HepG2 (cell line): ENCODE results near the gene NFILZ. TPM values are rescaled to one million over a fixed set of nuclear protein-coding genes. Genes with fewer than 3 reads are reported as not detected.
A peak's percentile ranks its signal among the peaks of the same experiment; 100 is the strongest.

Experiments
- ATAC-seq: fragments of 200-7000 bp; cut with Tn5 transposase; 3 replicates; pipeline ENCODE4 v1.9.1; 2020; ENCODE audit warnings: mild to moderate bottlenecking, moderate library complexity
- BruUV-seq: library from RNA; stranded (reverse); fragments of 400-500 nt; replicated peaks from 2 replicates; lab custom pipeline; 2021; lab: Mats Ljungman, UMichigan
- CTCF ChIA-PET: fragments of 300-600 bp; formaldehyde crosslinking; extraction: SDS; loops from one replicate; lab custom pipeline; 2021; ENCODE audit warnings: low total read pairs, inconsistent platforms, low intra/inter-chr PET ratio; lab: Yijun Ruan, JAX
- POLR2A ChIA-PET: fragments of 350-600 bp; sonication (Branson Sonifier 250); formaldehyde crosslinking; loops from one replicate; lab custom pipeline; 2020; ENCODE audit warnings: antibody characterized with exemption, inconsistent platforms; lab: Yijun Ruan, JAX
- DNase-seq: peaks from one replicate; pipeline ENCODE4 v3.0.0-alpha.2; 2015; ENCODE audit warnings: low spot score
- FAIRE-seq: peaks from 3 replicates; lab custom pipeline; 2011; peaks lifted over from hg19 to GRCh38; lab: Jason Lieb, UNC
- H2AFZ ChIP-seq: one replicate; pipeline ENCODE4 v1.6.1; 2011; ENCODE audit warnings: low read length, inconsistent platforms
- H3K27ac ChIP-seq: fragments of 300-600 bp; 3 replicates; pipeline ENCODE4 v1.8.0; 2011; ENCODE audit warnings: mixed run types, mild to moderate bottlenecking, mixed read lengths, low read length, inconsistent platforms; ENCODE audit not compliant: insufficient read depth; ENCODE audit errors: extremely low read length
- H3K27me3 ChIP-seq, 2 experiments: fragments of 200-600 bp in 1 of 2; 2 replicates in 1 of 2; 3 replicates in 1 of 2; pipeline versions ENCODE4 v1.6.0 to v1.8.0; 2011; ENCODE audit warnings: low read length in 2 of 2, mild to moderate bottlenecking in 2 of 2, moderate library complexity in 2 of 2, inconsistent platforms in 1 of 2; ENCODE audit not compliant: insufficient read depth in 2 of 2, control insufficient read depth in 1 of 2
- H3K36me3 ChIP-seq, 2 experiments: fragments of 200-600 bp in 1 of 2; replicated peaks in 1 of 2; 2 replicates in 1 of 2; 3 replicates in 1 of 2; pipeline versions ENCODE4 v1.5.1 to v1.8.0; 2011; ENCODE audit warnings: low read length in 2 of 2, inconsistent platforms in 1 of 2; ENCODE audit not compliant: insufficient read depth in 2 of 2, control insufficient read depth in 1 of 2
- H3K4me1 ChIP-seq: 2 replicates; pipeline ENCODE4 v1.5.1; 2012; ENCODE audit warnings: low read length, inconsistent platforms; ENCODE audit not compliant: insufficient read depth
- H3K4me2 ChIP-seq: 2 replicates; pipeline ENCODE4 v1.6.0; 2011; ENCODE audit warnings: low read depth, low read length, inconsistent platforms
- H3K4me3 ChIP-seq, 3 experiments: fragments of 200-600 bp in 1 of 3; sonication (generic), shearing (Covaris generic) in 1 of 3; replicated peaks in 1 of 3; 2 replicates each; pipeline ENCODE4 v1.5.1; 2011 to 2016; ENCODE audit warnings: low read length in 3 of 3, inconsistent platforms in 2 of 3, low read depth in 2 of 3, mild to moderate bottlenecking in 2 of 3, control low read depth in 1 of 3, mixed read lengths in 1 of 3; ENCODE audit not compliant: insufficient read depth in 1 of 3
- H3K79me2 ChIP-seq: one replicate; pipeline ENCODE4 v1.6.1; 2011; ENCODE audit warnings: low read length, inconsistent platforms; ENCODE audit not compliant: insufficient read depth
- H3K9ac ChIP-seq: 2 replicates; pipeline ENCODE4 v1.6.0; 2011; ENCODE audit warnings: mild to moderate bottlenecking, low read depth, low read length, inconsistent platforms; ENCODE audit not compliant: insufficient read depth
- H3K9me3 ChIP-seq: 2 replicates; pipeline ENCODE4 v1.5.1; 2012; ENCODE audit warnings: mild to moderate bottlenecking, low read length
- H4K20me1 ChIP-seq: 2 replicates; pipeline ENCODE4 v1.6.0; 2011; ENCODE audit warnings: inconsistent platforms, mild to moderate bottlenecking, low read length, moderate library complexity; ENCODE audit not compliant: insufficient read depth
- BORCS8-MEF2B ChIP-seq: sonication (generic); formaldehyde crosslinking; IDR thresholded peaks from 2 replicates; pipeline ENCODE4 v1.8.0; 2022; ENCODE audit warnings: mild to moderate bottlenecking, missing genetic modification reagents
- CREM ChIP-seq, 2 experiments: sonication (generic) in 1 of 2; formaldehyde crosslinking in 1 of 2; IDR thresholded peaks; 2 replicates each; pipeline versions ENCODE4 v1.4.0 to v1.6.1; 2016 to 2020; ENCODE audit warnings: antibody characterized with exemption in 1 of 2, mild to moderate bottlenecking in 1 of 2, missing genetic modification reagents in 1 of 2
- ELF4 ChIP-seq: sonication (generic); formaldehyde crosslinking; IDR thresholded peaks from 2 replicates; pipeline ENCODE4 v1.5.0; 2020; ENCODE audit warnings: missing genetic modification reagents, mild to moderate bottlenecking, moderate library complexity, borderline replicate concordance
- FOXC1 ChIP-seq: sonication (generic); formaldehyde crosslinking; IDR thresholded peaks from 2 replicates; pipeline ENCODE4 v1.8.0; 2022; ENCODE audit warnings: mild to moderate bottlenecking, missing genetic modification reagents, borderline replicate concordance
- KDM6A ChIP-seq: IDR thresholded peaks from 2 replicates; pipeline ENCODE4 v1.6.1; 2016; ENCODE audit warnings: low read depth
- KMT2B ChIP-seq: IDR thresholded peaks from 2 replicates; pipeline ENCODE4 v1.6.1; 2016; ENCODE audit warnings: missing genetic modification reagents, missing compliant biosample characterization
- ZFY ChIP-seq: sonication (generic); formaldehyde crosslinking; IDR thresholded peaks from 2 replicates; pipeline ENCODE4 v1.4.0; 2020; ENCODE audit warnings: missing genetic modification reagents
- ZNF121 ChIP-seq: sonication (generic); formaldehyde crosslinking; IDR thresholded peaks from 2 replicates; pipeline ENCODE4 v1.5.0; 2020; ENCODE audit warnings: mild to moderate bottlenecking, missing genetic modification reagents
- WGBS: methylation state at CpG from one replicate; pipeline ENCODE4 v1.1.6; 2017; ENCODE audit warnings: low lambda C conversion rate; 5-methylcytosine and 5-hydroxymethylcytosine counted together
- in situ Hi-C: cut with HindIII; loops from 2 replicates; pipeline ENCODE4 v1.10.0; 2017; ENCODE audit warnings: low pct_unique_long_range_greater_than_20kb; ENCODE audit not compliant: extremely low pct_ligation_motif_present
- intact Hi-C: fragments of 100-400 bp; cut with micrococcal nuclease; formaldehyde crosslinking; loops from one replicate; pipeline ENCODE4 v1.10.0; 2022; ENCODE audit not compliant: unreplicated experiment
- polyA plus RNA-seq, 8 experiments: library from polyadenylated mRNA; depleted of rRNA in 3 of 8; stranded (reverse) in 7 of 8; unstranded in 1 of 8; fragments of >200 nt; fragmentation: Illumina TruSeq in 4 of 8; extraction: Trizol in 4 of 8; gene quantifications; 2 replicates each; pipeline versions ENCODE4 v1.2.1 to v1.2.3, GENCODE V29; 2011 to 2016; ENCODE audit warnings: low read depth in 4 of 8, missing spikeins in 1 of 8, mixed read lengths in 1 of 8; ENCODE audit not compliant: insufficient read depth in 1 of 8
- total RNA-seq, 5 experiments: library from RNA; depleted of rRNA; stranded (reverse); fragments of >200 nt; fragmentation: Illumina TruSeq; extraction: Trizol; gene quantifications; 2 replicates each; pipeline ENCODE4 v1.2.3, GENCODE V29; 2016; ENCODE audit warnings: low read depth in 1 of 5
- TF ChIP-seq, protein P1 (sequence below): sonication (generic); formaldehyde crosslinking; IDR thresholded peaks from 2 replicates; pipeline ENCODE4 v1.5.1; 2020; ENCODE audit warnings: missing genetic modification reagents, mild to moderate bottlenecking, borderline replicate concordance
- TF ChIP-seq, protein P2 (sequence below), 2 experiments: sonication (generic) in 1 of 2; formaldehyde crosslinking in 1 of 2; IDR thresholded peaks; 2 replicates each; pipeline versions ENCODE4 v1.4.0 to v1.6.1; 2016 to 2020; ENCODE audit warnings: borderline replicate concordance in 1 of 2, low read depth in 1 of 2, mild to moderate bottlenecking in 1 of 2, missing genetic modification reagents in 1 of 2
- TF ChIP-seq, protein P3 (sequence below): sonication (generic); formaldehyde crosslinking; IDR thresholded peaks from 2 replicates; pipeline ENCODE4 v1.5.0; 2020; ENCODE audit warnings: mild to moderate bottlenecking, missing genetic modification reagents
- TF ChIP-seq, protein P4 (sequence below): IDR thresholded peaks from 2 replicates; pipeline ENCODE4 v1.6.1; 2016; ENCODE audit warnings: missing genetic modification reagents, missing compliant biosample characterization

Gene NFILZ
- total and polyA plus RNA-seq, 2 of the 13 experiments (the other 11 are each of a cell fraction or from before 2014, with no cell fraction given), result not detected

DNA sequence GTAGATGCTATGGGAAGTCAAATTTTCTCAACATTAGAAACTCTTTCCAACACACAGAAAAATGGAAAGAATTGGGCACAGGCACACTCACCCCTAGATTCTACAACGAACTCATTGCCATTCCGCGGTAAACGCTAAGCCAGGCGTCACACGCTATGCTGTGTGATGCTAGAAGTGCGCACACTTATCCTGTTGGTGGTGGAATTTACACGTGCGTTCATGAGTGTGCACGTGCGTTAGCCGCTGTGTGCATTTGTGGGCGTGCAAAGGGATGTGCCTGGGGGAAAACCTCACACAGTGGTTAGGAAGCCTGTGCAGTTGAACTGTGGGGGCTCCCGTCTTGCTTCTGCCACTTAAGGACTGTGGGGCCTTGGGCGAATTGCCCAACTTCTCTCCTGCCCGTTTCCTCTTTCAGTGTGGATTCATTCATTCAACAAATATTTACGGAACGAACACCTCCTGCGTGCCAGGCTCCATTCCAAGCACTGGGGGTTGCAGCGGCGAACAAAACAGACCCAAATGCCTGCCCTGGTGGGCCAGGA lies 7.7 kb downstream of the NFILZ start (continued):
- TF ChIP-seq ELF4 (CRISPR knock-in tag), result no peak
- TF ChIP-seq, protein P1, sequence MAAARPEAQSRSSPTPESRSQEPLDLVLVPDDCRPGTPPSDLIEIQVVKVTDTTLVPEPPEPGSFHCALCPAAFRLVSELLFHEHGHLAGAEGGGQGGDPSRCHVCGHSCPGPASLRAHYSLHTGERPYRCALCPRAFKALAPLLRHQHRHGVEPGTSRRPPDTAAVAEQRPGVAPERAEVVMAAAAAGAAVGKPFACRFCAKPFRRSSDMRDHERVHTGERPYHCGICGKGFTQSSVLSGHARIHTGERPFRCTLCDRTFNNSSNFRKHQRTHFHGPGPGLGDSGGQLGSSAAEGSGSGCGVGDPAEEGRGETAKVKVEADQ (CRISPR knock-in tag), result no peak
- TF ChIP-seq KDM6A (CRISPR knock-in tag), result no peak

DNA sequence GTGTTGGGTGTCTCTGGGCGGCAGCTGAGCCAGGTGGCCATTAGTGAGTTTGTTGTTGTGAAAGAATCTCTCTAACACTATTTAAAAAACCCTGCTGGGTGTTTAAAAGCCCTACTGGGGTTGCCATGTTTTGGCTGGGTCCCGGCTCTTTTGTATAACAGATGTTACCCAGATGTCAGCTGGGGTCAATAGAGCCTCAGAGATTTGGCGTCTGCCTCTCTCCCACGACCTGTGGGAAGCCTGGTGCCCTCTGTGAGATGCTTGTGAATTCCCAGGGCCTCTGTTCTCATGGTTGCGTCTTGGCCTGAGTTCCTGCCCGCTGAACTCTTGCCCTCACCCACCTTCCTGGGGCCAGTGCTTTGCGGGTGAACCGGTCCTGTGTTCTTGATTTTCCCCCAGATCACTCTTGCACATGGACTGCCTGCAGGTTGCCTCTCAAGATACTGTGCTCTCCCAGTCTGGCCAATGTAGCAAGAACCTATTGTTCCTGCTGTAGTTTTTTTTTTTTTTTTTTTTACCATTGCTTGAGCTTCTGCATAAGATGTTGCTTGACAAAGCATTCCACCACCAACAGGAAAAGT lies 9.5 kb downstream of the NFILZ start:
- DNase-seq (no peak), ATAC-seq (peak; percentile 46), FAIRE-seq (no peak)
- Histone ChIP-seq H4K20me1 (no peaks in the 10 kb centered on the region), H3K79me2 (no peaks in the 10 kb centered on the region), H3K9me3 (peaks cover 5% of the 10 kb centered on the region), H3K9ac (peak overlapping the region; percentile 54), H3K4me1 (peaks cover 62% of the 10 kb centered on the region), H3K4me2 (peak overlapping the region; percentile 89), H3K4me3 (peak overlapping the region; percentile 34 to 62 (median 35); a peak in 5 of 6 replicates), H2AFZ (no peak overlapping the region), H3K36me3 (no peaks in the 10 kb centered on the region), H3K27me3 (no peaks in the 10 kb centered on the region), H3K27ac (peak overlapping the region; percentile 86)
- WGBS, result 7% methylated on average over 6 of the region's 8 CpGs
- ChIA-PET CTCF (interaction anchor here (3.4 to 4.0 kb wide), 2 partner anchors 24 to 58 kb away, joined by 35 to 45 read pairs; no protein-coding TSS in a partner anchor), POLR2A (interaction anchor here (0.7 to 2.9 kb wide), 5 partner anchors 9 to 126 kb away, joined by 3 to 38 read pairs (median 3); partner anchors contain the start of genes NFILZ and ZNF414)
- intact Hi-C loops (no loop called here), in situ Hi-C loops (no loop called here)
- BruUV-seq, result TSS peak; percentile 61
- TF ChIP-seq ZNF121 (CRISPR knock-in tag) (peak; percentile 94), FOXC1 (0 out of 2 replicates have a peak, but pooled peaks have one; percentile 3), CREM (IDR thresholded peaks at IDR 0.05) (0 out of 2 replicates have a peak, but pooled peaks have one; percentile 32), CREM (CRISPR knock-in tag; IDR thresholded peaks at IDR 0.05) (no peak), ZFY (CRISPR knock-in tag) (peak; percentile 15; the same call in 1 of the 2 replicates), BORCS8-MEF2B (CRISPR knock-in tag) (peak; percentile 29; the same call in 1 of the 2 replicates), KMT2B (CRISPR knock-in tag) (no peak)
- TF ChIP-seq, protein P2, sequence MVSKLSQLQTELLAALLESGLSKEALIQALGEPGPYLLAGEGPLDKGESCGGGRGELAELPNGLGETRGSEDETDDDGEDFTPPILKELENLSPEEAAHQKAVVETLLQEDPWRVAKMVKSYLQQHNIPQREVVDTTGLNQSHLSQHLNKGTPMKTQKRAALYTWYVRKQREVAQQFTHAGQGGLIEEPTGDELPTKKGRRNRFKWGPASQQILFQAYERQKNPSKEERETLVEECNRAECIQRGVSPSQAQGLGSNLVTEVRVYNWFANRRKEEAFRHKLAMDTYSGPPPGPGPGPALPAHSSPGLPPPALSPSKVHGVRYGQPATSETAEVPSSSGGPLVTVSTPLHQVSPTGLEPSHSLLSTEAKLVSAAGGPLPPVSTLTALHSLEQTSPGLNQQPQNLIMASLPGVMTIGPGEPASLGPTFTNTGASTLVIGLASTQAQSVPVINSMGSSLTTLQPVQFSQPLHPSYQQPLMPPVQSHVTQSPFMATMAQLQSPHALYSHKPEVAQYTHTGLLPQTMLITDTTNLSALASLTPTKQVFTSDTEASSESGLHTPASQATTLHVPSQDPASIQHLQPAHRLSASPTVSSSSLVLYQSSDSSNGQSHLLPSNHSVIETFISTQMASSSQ (IDR thresholded peaks at IDR 0.05; ENCODE audit: low read depth), result no peak
- TF ChIP-seq, protein P2 (CRISPR knock-in tag; IDR thresholded peaks at IDR 0.05; ENCODE audit: borderline replicate concordance), result no peak
- TF ChIP-seq, protein P3, sequence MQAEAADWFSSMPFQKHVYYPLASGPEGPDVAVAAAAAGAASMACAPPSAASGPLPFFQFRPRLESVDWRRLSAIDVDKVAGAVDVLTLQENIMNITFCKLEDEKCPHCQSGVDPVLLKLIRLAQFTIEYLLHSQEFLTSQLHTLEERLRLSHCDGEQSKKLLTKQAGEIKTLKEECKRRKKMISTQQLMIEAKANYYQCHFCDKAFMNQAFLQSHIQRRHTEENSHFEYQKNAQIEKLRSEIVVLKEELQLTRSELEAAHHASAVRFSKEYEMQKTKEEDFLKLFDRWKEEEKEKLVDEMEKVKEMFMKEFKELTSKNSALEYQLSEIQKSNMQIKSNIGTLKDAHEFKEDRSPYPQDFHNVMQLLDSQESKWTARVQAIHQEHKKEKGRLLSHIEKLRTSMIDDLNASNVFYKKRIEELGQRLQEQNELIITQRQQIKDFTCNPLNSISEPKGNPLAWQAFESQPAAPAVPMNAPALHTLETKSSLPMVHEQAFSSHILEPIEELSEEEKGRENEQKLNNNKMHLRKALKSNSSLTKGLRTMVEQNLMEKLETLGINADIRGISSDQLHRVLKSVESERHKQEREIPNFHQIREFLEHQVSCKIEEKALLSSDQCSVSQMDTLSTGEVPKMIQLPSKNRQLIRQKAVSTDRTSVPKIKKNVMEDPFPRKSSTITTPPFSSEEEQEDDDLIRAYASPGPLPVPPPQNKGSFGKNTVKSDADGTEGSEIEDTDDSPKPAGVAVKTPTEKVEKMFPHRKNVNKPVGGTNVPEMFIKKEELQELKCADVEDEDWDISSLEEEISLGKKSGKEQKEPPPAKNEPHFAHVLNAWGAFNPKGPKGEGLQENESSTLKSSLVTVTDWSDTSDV (CRISPR knock-in tag), result 0 out of 2 replicates have a peak, but pooled peaks have one; percentile 32
- TF ChIP-seq, protein P4, sequence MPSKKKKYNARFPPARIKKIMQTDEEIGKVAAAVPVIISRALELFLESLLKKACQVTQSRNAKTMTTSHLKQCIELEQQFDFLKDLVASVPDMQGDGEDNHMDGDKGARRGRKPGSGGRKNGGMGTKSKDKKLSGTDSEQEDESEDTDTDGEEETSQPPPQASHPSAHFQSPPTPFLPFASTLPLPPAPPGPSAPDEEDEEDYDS, result 0 out of 2 replicates have a peak, but pooled peaks have one; percentile 18
